A673 (cell line): Measurements from ENCODE around the gene LRCOL1.

ENCODE experiments used
- CTCF ChIP-seq: fragments of 300-800, 200-600 bp; sonication (generic); conservative IDR thresholded peaks from 2 replicates; pipeline ENCODE4 v1.5.1; 2017; ENCODE audit warnings: low read depth, mild to moderate bottlenecking, antibody characterized with exemption, low read length, moderate library complexity, mixed read lengths
- EZH2 ChIP-seq: fragments of 200-600 bp; sonication (generic); IDR thresholded peaks from 2 replicates; pipeline ENCODE4 v1.6.1; 2017; ENCODE audit warnings: borderline replicate concordance, low read depth, mild to moderate bottlenecking, mixed read lengths, antibody characterized with exemption, low read length; ENCODE audit not compliant: poor library complexity, severe bottlenecking

GRCh38 chr12:132593071-132593470, 17.3 kb downstream of the LRCOL1 start:
- no peak for TF ChIP-seq EZH2
- no peak for TF ChIP-seq CTCF
